ENCODE data around the gene MYBPHL. TPM values are rescaled to one million over a fixed set of nuclear protein-coding genes. Genes with fewer than 3 reads are reported as not detected.
A peak's percentile ranks its signal among the peaks of the same experiment; 100 is the strongest.

Gene MYBPHL
- polyA plus RNA-seq, 10 donors: 0.40 to 1.9 (median 0.93) TPM

DNA sequence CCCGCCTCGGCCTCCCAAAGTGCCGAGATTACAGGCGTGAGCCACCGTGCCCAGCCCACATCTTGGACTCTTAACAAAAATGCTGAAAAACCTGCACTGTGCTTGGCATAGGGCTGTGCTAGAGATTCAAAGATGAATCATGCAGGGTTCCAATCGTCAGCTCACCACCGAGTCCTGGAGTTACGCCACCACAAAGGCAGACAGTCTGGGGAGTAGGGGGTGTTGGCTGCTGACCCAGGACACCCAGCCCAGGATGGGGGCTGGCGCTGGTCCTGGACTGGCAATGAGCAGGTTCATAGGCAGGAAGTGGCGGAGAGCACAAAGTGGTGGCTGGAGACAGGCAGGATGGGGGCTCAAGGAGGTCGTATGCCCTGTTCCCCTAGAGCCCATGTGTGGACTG is 39.8 kb downstream of the MYBPHL start:
- no peak for DNase-seq

DNA sequence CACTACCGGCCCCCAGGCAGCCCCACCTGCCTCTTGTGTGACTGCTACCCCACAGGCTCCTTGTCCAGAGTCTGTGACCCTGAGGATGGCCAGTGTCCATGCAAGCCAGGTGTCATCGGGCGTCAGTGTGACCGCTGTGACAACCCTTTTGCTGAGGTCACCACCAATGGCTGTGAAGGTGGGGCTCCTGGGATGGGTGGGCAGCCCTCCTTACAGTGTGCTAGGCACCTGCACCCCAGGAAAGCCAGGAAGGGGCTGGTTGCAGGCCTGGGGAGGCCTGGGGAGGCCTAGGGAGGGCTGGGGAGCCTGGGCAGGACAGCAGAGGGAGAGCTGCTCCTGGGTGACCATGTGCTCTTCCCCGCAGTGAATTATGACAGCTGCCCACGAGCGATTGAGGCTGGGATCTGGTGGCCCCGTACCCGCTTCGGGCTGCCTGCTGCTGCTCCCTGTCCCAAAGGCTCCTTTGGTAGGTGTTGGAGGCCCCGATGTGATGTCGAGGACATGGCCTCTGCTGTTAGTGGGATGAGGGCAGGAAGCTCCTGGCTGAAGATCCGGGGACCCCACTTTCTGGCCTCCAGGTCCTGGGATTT is 41.0 kb downstream of the MYBPHL start:
- no peak for DNase-seq

DNA sequence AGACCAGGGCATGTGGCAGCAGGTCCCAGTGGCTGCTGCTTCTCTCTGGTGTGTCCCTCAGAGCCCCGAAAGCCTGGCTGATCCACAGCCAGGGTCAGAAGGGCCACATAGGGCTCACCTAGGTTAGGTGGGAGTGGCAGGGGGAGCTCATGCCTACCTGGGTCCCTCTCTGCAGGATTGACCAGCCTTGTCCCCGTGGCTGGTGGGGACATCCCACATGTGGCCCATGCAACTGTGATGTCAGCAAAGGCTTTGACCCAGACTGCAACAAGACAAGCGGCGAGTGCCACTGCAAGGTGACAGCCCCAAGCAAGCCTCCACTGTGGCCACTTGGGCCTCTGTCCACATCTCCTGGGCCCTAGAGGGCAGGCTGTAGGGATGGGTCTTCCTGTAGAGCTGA is 41.8 kb downstream of the MYBPHL start:
- DNase-seq: no peak

DNA sequence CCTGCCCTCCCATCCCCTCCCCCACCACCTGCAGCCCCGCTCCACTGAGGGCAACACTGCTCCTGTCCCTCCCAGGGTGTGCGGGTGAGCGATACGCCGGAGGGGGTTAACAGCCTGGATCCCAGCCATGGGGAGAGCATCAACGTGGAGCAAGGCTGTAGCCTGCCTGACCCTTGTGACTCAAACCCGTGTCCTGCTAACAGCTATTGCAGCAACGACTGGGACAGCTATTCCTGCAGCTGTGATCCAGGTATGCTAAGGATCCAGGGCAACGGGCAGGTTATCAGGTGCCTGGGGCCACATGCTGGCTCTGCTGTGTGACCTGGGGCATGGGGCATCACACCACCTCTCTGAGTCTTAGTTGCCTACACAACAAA is 42.4 kb downstream of the MYBPHL start:
- DNase-seq: no peak

DNA sequence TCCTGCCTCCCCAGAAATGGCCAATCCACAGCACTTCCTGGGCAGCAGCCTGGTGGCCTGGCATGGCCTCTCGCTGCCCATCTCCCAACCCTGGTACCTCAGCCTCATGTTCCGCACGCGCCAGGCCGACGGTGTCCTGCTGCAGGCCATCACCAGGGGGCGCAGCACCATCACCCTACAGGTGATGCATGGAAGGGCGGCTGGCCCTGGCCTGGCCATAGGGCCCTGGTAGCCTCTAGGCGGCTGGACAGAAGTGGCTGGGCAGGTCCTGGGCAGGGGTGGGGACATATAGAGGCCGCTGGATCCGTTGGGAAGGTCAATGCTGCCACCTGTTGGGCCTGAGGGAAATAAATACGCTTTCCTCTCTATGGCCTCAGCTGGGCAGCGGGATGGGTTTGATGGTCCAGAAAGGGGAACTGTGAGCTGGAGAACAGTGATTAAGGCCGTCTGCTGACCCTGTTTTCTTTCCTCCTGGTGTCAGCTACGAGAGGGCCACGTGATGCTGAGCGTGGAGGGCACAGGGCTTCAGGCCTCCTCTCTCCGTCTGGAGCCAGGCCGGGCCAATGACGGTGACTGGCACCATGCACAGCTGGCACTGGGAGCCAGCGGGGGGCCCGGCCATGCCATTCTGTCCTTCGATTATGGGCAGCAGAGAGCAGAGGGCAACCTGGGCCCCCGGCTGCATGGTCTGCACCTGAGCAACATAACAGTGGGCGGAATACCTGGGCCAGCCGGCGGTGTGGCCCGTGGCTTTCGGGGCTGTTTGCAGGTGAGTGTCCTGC is 43.0 kb downstream of the MYBPHL start:
- peak in 2 of 3 donors; percentile 69 to 84 for DNase-seq

DNA sequence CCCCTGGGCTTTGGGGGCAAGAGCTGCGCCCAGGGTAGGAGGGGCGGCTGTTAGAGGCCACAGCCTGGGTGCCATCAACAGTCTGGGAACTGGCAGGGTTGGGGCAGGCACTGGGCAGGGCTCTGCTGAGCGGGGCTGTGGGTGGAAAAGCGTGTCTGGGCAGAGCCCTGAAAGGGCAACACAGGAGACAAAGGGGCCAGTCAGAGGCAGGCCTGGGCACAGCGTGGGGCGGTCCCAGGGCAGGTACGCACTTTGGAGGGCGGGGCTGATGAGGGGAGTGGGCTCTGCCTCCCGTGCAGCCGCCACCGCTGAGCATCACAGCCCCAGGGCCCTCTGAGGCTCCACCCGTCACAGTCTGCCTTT is 43.6 kb downstream of the MYBPHL start:
- DNase-seq: no peak

DNA sequence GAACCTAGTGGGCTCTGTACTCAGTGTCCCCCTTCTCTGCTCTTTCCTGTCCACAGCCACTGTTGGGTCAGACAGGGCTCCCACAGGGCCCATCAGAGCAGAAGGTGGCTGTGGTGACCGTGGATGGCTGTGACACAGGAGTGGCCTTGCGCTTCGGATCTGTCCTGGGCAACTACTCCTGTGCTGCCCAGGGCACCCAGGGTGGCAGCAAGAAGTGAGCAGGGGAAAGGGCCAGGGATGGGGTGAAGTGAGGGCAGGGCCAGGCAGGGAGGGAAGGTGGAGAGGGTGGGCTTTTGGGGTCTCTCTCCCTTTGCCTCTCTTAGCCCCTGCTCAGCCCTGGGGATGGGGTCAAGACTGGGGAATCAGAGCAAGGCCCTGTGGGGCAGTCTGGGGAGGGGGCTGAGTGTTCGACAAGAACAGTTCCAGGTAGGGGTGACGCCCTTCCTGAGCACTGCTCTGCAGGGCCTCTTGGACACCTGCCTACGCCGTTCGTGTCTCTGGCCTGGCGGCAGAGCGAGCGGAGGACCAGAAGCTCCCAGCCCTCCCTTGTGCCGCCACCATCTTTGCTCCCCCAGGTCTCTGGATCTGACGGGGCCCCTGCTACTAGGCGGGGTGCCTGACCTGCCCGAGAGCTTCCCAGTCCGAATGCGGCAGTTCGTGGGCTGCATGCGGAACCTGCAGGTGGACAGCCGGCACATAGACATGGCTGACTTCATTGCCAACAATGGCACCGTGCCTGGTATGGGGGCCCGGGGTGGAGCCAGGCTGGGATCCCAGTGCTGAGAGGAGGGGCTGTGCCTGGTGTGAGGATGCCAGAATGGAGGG is 44.4 kb downstream of the MYBPHL start:
- DNase-seq: no peak

DNA sequence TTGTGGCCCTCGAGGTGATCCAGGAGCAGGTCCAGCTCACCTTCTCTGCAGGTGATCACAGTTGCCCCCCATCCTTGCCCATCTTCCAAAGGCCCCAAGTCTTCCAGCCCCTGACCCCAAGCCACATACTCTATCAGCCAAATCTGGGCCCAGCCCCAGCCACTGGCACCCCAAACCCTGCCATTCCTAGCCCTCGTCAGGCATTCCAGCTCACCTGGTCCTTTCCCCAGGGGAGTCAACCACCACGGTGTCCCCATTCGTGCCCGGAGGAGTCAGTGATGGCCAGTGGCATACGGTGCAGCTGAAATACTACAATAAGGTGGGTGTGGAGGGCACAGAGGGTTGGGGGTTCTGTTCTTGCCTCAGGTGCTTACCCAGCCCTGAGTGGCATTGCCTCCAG is 45.2 kb downstream of the MYBPHL start:
- DNase-seq: no peak

DNA sequence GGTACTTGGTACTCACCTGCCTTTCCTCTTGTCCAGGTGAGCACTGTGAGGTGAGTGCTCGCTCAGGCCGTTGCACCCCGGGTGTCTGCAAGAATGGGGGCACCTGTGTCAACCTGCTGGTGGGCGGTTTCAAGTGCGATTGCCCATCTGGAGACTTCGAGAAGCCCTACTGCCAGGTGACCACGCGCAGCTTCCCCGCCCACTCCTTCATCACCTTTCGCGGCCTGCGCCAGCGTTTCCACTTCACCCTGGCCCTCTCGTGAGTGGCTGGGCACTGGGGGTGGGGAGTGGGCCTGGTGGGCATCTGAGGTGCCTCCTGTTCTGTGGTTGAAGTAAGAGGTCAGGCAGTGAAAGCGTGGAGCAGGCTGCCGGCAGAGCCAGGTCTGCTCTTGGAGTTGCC is 45.8 kb downstream of the MYBPHL start:
- no peak for DNase-seq

DNA sequence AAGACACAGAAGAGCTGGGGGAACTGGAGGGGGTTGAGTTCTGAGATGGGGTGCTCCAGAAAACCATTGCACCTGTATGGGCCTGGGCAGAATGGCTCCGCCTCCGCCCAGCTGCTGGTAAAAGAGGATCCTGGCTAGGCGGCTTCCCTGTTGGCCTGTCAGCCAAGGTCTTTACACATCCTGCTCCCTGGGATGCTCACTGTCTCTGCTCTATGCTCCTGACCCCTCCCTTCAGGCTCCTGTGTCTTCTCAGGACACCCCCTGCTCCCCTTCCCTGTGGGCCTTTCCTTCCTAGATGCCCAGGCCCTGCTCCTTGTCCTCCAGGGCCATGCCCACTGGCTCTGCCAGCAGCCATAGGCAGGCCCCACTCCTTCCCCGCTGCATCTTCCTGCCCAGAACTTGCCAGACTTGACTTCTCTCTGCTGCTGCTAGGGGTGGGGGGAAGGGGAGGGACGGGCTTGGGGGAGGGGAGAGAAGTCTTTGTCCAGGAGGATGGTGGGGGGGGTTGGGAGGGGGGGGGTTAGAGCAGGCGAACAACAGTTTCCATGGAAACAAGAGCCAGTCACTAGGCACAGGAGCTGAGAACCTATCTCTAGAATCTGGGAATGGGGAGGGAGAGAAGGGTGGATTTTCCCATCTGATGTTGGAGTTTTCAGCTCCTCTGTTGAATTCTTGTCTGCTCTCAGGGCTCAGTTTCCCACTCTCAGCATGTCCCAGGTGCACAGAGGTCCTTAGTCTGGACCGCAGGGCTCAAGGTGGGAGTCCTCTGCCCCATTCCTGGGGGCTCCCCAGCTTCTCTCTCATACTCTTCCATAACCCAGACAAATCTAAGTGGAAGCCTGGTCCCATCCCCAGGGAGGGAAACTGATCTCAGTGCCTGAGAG is 46.9 kb downstream of the MYBPHL start:
- no peak for DNase-seq

DNA sequence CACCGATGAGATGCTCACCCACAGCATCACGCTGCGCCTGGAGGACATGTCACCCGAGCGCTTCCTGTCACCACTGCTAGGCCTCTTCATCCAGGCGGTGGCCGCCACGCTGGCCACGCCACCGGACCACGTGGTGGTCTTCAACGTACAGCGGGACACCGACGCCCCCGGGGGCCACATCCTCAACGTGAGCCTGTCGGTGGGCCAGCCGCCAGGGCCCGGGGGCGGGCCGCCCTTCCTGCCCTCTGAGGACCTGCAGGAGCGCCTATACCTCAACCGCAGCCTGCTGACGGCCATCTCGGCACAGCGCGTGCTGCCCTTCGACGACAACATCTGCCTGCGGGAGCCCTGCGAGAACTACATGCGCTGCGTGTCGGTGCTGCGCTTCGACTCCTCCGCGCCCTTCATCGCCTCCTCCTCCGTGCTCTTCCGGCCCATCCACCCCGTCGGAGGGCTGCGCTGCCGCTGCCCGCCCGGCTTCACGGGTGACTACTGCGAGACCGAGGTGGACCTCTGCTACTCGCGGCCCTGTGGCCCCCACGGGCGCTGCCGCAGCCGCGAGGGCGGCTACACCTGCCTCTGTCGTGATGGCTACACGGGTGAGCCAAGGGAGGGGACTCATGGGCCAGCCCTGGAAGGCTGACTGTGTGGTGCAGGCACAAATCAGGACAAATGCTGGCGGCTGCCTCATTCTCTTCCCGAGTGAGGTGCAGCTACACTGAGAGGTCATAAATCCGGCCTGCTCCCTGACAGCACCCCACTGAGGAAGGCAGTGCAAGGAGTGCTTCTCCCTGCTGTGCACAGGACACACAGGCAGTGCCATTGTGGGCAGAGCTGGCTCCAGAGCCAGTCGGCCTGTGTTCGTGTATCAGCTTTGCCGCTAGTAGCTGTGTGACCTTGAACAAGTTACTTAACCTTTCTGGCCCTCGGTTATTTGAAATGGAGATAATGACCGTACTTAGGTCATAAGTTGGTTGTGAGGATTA is 48.0 kb downstream of the MYBPHL start:
- DNase-seq: no peak

DNA sequence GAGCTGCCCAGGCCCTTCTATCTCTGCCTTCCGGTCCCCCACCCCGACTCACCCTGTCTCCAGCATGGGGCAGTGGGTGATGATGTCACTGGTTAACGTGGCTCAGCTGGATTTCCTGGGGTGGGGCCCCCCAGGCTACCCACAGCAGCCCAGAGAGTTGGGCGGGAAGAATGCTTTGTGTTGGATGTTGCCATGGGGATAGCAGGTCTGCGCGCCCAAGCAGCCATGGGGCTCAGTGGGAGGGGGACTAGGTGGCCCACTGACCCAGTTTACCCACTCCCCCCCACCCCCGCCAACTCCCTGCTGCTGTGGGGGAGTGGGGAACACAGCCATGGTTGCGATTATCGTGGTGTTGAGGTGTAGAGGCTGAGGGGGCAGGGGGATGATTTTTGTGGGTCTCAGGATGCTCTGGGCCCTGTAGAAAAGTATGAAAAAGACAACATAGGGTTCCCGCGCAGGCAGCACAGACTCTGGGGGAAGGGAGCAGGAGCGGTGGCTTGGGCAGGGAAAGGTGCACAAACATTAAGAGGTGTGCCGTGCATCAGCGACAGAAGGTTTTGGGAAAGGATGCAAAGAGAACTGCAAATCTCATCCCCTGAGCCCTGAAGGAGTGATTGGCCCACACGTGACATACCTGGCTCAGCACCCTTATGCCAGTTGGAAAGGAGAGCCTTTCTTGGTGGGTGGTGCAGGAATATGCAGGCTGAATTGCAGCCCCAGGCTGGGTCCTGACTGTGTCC is 49.0 kb downstream of the MYBPHL start:
- DNase-seq: no peak

DNA sequence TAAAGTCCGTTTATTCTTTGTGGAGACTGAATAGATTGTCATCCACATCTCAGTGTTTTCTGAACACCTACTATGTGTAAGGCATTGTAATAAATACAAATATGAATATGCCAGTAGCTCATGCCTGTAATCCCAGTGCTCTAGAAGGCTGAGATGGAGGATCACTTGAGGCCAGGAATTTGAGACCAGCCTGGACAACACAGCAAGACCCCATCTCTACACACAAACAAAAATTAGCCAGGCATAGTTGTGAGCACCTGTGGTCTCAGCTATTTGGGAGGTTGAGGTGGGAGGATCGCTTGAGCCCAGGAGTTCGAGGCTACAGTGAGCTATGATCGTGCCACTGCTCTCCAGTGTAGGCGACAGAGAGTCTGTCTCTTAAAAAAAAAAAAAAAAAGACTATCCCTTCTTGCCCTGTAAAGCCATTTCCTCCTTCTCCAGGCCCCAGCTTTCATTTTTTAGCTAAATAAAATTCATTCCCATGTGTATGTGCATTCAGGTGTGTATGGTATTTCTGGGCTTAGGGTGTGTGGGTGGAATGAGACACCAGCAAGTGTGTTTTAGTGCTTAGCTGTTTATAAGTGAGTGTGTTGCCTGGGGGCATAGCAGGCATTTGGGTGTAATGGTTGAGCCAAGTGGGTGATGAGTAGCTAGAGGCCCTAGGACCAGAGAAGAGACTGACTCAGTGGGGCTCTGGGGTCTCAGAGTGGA is 49.7 kb downstream of the MYBPHL start:
- DNase-seq: no peak

DNA sequence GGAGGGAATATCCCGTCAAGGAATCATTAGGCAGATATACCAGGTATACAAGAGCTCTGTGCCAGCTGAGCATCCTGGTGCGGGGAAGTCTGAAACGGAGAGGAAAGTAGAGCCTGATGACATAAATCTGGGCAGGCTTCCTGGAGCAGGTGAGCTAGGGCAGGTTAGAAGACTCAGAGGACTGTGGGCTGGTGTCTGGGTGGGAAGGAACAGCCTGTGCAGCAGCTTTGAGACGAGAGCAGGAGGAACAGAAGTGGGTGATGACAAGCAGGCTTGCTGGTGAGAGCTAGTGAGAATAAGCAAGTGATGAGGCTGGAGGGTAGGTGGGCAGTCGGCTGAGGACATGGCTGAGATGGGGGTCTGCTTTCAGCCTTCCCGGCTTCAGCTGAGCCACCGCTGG is 50.7 kb downstream of the MYBPHL start:
- DNase-seq: no peak

DNA sequence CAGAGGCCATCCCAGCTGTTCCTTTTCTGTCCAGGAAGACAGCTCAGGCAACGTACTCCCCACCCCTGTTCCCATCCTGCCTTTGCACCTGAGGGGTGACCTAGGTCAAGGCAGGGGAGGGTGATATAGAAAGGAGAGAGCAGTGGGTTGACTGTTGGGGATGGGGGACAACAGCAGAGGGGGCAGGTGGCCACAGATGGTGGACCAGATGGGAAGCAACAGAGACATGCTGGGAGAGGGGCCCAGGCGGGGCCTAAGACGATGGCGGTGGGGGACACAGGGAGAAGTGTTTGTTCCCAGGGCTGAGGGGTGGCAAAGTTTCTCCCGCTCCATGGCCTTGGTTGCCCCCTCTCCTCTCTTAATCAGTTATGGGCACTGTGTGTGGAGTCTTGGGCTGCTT is 51.1 kb downstream of the MYBPHL start:
- DNase-seq: no peak

DNA sequence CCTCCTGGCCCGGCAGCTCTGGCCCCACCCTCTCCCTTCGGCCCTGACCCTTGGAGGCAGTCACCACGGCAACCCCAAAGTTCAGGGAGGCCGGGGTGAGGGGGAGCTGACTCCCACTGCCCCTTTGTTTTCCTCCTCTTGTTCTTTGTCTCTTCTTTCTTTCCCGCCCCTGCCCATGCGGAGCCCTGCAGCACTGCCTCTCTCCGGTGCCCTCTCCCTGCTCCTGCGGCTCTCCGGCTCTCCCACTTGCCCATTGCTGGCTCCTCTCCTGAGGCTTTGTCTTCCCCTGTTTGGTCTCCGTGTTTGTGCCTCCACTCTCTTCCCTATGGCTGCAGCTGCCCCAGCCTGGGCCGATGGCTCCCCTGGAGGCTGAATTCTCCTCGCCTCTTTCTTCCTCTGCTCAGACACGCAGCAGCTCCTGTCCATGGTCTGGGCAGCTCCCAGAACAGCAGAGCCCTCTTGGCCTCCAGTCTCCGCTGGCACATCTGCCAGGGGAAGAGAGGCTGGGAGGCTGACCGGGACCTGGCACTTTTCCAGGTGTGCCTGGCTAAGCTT is 51.6 kb downstream of the MYBPHL start:
- no peak for DNase-seq

DNA sequence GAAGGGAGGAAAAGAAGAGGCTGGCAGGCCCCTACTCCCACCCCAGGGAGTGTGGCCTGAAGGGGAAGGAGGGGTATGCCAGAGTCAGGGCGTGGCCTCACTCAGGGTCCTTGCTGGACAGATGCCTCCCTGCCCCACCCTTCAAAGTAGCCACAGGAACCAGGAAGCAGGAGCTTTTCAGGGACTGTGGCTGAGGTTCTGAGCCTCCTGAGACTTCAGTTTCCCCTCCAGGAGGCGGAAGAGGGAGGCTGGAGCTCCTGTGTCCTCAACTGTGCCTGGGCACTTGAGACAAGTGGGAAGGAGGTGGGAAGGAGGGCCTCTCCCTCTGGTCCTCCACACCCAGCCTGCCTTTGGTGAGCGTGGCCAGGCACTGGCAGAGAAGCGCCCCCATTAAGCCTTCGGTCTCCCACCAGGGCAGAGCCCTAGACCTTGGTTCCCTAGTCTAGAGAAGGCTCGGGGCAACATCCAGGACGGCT is 52.2 kb downstream of the MYBPHL start:
- DNase-seq: no peak

DNA sequence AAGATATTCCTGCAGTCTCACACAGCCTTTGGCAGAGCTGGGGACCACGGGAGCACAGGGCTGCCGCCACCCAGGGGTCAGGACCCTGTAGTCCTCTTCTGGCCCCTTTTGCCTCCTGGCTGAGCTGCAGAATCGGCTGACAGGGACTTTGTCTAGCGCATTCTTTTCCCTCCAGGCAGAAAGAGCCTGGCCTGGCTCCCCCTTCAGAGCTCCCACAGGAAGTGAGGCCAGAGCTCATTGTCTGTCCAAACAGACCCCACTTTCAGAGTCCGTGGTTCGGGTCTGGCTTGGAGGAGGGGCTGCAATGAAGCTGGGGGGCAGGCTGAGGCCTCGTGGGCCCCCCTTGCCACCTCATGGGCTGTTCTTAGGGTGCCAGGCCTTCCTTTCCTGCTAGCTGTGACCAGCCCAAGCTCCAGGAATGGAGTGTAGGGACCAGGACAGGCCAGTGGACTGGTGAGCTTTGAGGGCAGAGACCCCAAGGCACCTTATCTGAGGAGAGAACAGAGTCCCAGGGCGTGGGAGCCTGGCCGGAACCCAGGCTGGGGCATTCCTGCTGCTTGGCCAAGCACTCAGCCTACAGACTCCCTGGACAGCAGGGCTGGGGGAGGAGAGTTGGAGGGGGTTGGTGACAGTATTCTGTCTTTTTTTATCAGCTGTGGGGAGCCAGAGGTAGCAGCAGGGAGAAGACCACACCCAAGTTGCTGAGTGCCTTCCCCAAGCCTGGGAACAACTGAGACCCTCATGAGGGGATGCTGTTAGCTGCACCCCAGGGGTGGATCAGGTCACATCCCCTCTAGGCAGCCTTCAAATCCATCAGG is 52.8 kb downstream of the MYBPHL start:
- DNase-seq: peak in 2 of 3 donors; percentile 46 to 80
